Right lobe of liver (tissue), 4 donors: ENCODE results near the gene TRMT13.

ENCODE experiments used
- CTCF ChIP-seq, 4 donors: fragments of 200-600 bp in 3 of 4; fragments of 450-650 bp in 1 of 4; IDR thresholded peaks; one replicate each; pipeline versions ENCODE4 v1.5.1 to v1.8.0; 2016 to 2022; ENCODE audit warnings: antibody characterized with exemption in 4 of 4, mild to moderate bottlenecking in 2 of 4
- POLR2A ChIP-seq: fragments of 450-650 bp; IDR thresholded peaks from one replicate; pipeline ENCODE4 v1.6.1; 2017; ENCODE audit warnings: antibody characterized with exemption, mild to moderate bottlenecking
- donor health status: DM: no; HTN: no; CAD: no.
- donor health status: DM: no; HTN: no; CAD: no.
- donor health status: DM: no; HTN: yes; CAD: no.

DNA sequence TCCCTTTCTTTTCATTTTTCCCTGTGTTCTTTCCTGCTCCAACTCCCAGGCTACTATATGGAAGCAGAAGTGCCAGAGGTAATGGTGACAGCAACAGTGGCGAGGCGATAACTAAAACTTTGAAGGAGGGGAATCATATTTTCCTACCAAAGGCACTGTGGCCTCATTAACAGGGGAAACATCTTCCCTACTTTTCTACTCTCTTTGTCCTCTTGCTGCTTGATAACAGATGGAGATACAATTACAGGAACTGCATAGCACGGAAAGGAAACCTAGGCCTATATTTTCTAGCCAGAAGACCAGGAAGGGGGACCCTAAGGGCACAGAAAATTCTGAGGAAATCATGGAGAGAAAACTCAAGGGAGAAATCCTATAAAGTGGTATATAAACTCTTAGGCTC, 42.5 kb upstream of the TRMT13 start:
- TF ChIP-seq CTCF (IDR thresholded peaks at IDR 0.05) (no peak), POLR2A (no peak)
